K562 (cell line): ENCODE results near the gene FAM171A1. TPM values are rescaled to one million over a fixed set of nuclear protein-coding genes. Genes with fewer than 3 reads are reported as not detected.

ENCODE experiments used
- ATAC-seq: fragments of 200-7000 bp; cut with Tn5 transposase; 3 replicates; pipeline ENCODE4 v1.9.1; 2020; ENCODE audit warnings: moderate library complexity
- BruUV-seq: library from RNA; stranded (reverse); fragments of 400-500 nt; replicated peaks from 2 replicates; lab custom pipeline; 2021; lab: Mats Ljungman, UMichigan
- CTCF ChIA-PET: fragments of 300-600 bp; formaldehyde crosslinking; extraction: SDS; loops from one replicate; lab custom pipeline; 2021; ENCODE audit warnings: low intra/inter-chr PET ratio; lab: Yijun Ruan, JAX
- POLR2A ChIA-PET: fragments of 300-600, 350-650 bp; sonication (Branson Sonifier 250); formaldehyde crosslinking; extraction: SDS; loops from one replicate; lab custom pipeline; 2021; ENCODE audit warnings: antibody characterized with exemption, inconsistent platforms; lab: Yijun Ruan, JAX
- DNase-seq, 4 experiments: peaks; one replicate each; pipeline versions ENCODE4 v3.0.0 to v3.0.0-alpha.2; 2011 to 2018; ENCODE audit warnings: low spot score in 3 of 4, mixed read lengths in 3 of 4; ENCODE audit errors: extremely low read depth in 1 of 4
- FAIRE-seq: peaks from 2 replicates; lab custom pipeline; 2011; peaks lifted over from hg19 to GRCh38; lab: Jason Lieb, UNC
- H2AFZ ChIP-seq: 2 replicates; pipeline ENCODE4 v1.6.0; 2011; ENCODE audit warnings: low read depth, low read length, control low read depth, inconsistent platforms
- H3K27ac ChIP-seq: fragments of 200-600 bp; 3 replicates; pipeline ENCODE4 v1.8.0; 2011; ENCODE audit warnings: low read depth, mild to moderate bottlenecking, control low read depth, inconsistent platforms, low read length, moderate library complexity, mixed read lengths; ENCODE audit errors: extremely low read depth
- H3K27me3 ChIP-seq, 2 experiments: fragments of 300-600 bp in 1 of 2; 2 replicates in 1 of 2; 3 replicates in 1 of 2; pipeline versions ENCODE4 v1.6.0 to v1.8.0; 2011; ENCODE audit warnings: inconsistent platforms in 2 of 2, low read length in 2 of 2, mild to moderate bottlenecking in 1 of 2, mixed read lengths in 1 of 2, moderate library complexity in 1 of 2; ENCODE audit not compliant: control insufficient read depth in 2 of 2, insufficient read depth in 2 of 2
- H3K36me3 ChIP-seq: fragments of 300-600 bp; 3 replicates; pipeline ENCODE4 v1.8.0; 2011; ENCODE audit warnings: mild to moderate bottlenecking, low read length, inconsistent platforms; ENCODE audit not compliant: control insufficient read depth, insufficient read depth
- H3K4me1 ChIP-seq, 2 experiments: fragments of 200-600 bp in 1 of 2; replicated peaks in 1 of 2; 2 replicates in 1 of 2; 3 replicates in 1 of 2; pipeline versions ENCODE4 v1.5.1 to v1.8.0; 2011; ENCODE audit warnings: inconsistent platforms in 2 of 2, low read length in 2 of 2, mild to moderate bottlenecking in 1 of 2, mixed read lengths in 1 of 2, moderate library complexity in 1 of 2; ENCODE audit not compliant: control insufficient read depth in 2 of 2, insufficient read depth in 2 of 2
- H3K4me2 ChIP-seq: 2 replicates; pipeline ENCODE4 v1.6.1; 2011; ENCODE audit warnings: low read length, control low read depth, inconsistent platforms, mixed read lengths; ENCODE audit not compliant: insufficient read depth
- H3K4me3 ChIP-seq: fragments of 200-600 bp; sonication (generic), shearing (Covaris generic); 2 replicates; pipeline ENCODE4 v1.5.1; 2016; ENCODE audit warnings: control low read depth, inconsistent platforms
- H3K79me2 ChIP-seq: fragments of 200-600 bp; 3 replicates; pipeline ENCODE4 v1.8.0; 2011; ENCODE audit warnings: low read length, inconsistent platforms; ENCODE audit not compliant: control insufficient read depth, insufficient read depth
- H3K9ac ChIP-seq, 2 experiments: 2 replicates each; pipeline versions ENCODE4 v1.6.0 to v1.6.1; 2011; ENCODE audit warnings: low read depth in 2 of 2, low read length in 2 of 2, control low read depth in 1 of 2, inconsistent platforms in 1 of 2, mild to moderate bottlenecking in 1 of 2, mixed read lengths in 1 of 2; ENCODE audit not compliant: insufficient read depth in 1 of 2
- H3K9me1 ChIP-seq: one replicate; pipeline ENCODE4 v1.6.0; 2011; ENCODE audit warnings: inconsistent platforms, mild to moderate bottlenecking, low read length, moderate library complexity; ENCODE audit not compliant: control insufficient read depth, insufficient read depth
- H3K9me3 ChIP-seq: replicated peaks from 2 replicates; pipeline ENCODE4 v1.5.1; 2011; ENCODE audit warnings: low read depth, low read length, inconsistent platforms; ENCODE audit not compliant: control insufficient read depth, insufficient read depth
- H4K20me1 ChIP-seq: replicated peaks from 2 replicates; pipeline ENCODE4 v1.6.1; 2011; ENCODE audit warnings: low read length, inconsistent platforms, mixed read lengths; ENCODE audit not compliant: control insufficient read depth, insufficient read depth
- LCOR ChIP-seq: sonication (generic); formaldehyde crosslinking; IDR thresholded peaks from 2 replicates; pipeline ENCODE4 v1.8.0; 2022; ENCODE audit warnings: mild to moderate bottlenecking, missing genetic modification reagents
- POLR2AphosphoS5 ChIP-seq: IDR thresholded peaks from 2 replicates; pipeline ENCODE4 v1.6.1; 2011; ENCODE audit warnings: mild to moderate bottlenecking, low read depth, low read length, moderate library complexity; ENCODE audit not compliant: control insufficient read depth, insufficient read depth
- SREBF1 ChIP-seq: fragments of 150-350 bp; IDR thresholded peaks from 2 replicates; pipeline ENCODE4 v1.6.1; 2014; ENCODE audit warnings: antibody characterized with exemption, low read depth, low read length, borderline replicate concordance
- TGIF2 ChIP-seq: sonication (generic); formaldehyde crosslinking; IDR thresholded peaks from 2 replicates; pipeline ENCODE4 v1.8.1; 2022; ENCODE audit warnings: mild to moderate bottlenecking, missing genetic modification reagents, moderate library complexity
- ZNF12 ChIP-seq: sonication (generic); formaldehyde crosslinking; IDR thresholded peaks from 2 replicates; pipeline ENCODE4 v1.4.0; 2020; ENCODE audit warnings: mild to moderate bottlenecking, missing genetic modification reagents
- WGBS: fragments of 100-300 bp; shearing (Covaris generic); methylation state at CpG from one replicate; pipeline ENCODE4 v1.1.6; 2016; ENCODE audit warnings: low coverage, mixed read lengths; ENCODE audit not compliant: insufficient coverage; ENCODE audit errors: missing lambda C conversion rate; 5-methylcytosine and 5-hydroxymethylcytosine counted together
- in situ Hi-C: fragments of 300-500 bp; cut with MboI; formaldehyde crosslinking; loops from 4 replicates; pipeline ENCODE4 v1.15.0; 2018; ENCODE audit warnings: inconsistent platforms, mixed read lengths
- intact Hi-C: fragments of 100-400 bp; cut with micrococcal nuclease; formaldehyde crosslinking; loops from 2 replicates; pipeline ENCODE4 v1.14.2; 2022
- polyA plus RNA-seq, 8 experiments: library from polyadenylated mRNA; depleted of rRNA in 4 of 8; stranded (reverse) in 5 of 8; unstranded in 3 of 8; fragments of >200 nt; fragmentation: Nextera tagmentation in 2 of 8; fragmentation: Illumina TruSeq in 1 of 8; extraction: Ambion mirVana in 2 of 8; extraction: Trizol in 1 of 8; gene quantifications; 2 replicates each; pipeline versions ENCODE4 v1.2.1 to v1.2.3, GENCODE V29; 2011 to 2014; ENCODE audit warnings: inconsistent platforms in 1 of 8, missing spikeins in 1 of 8
- total RNA-seq, 7 experiments: library from RNA; depleted of rRNA in 6 of 7; stranded (reverse); fragments of >200 nt in 6 of 7; fragmentation: Illumina TruSeq in 2 of 7; extraction: Trizol in 2 of 7; gene quantifications; 2 replicates each; pipeline versions ENCODE4 v1.2.1 to v1.2.3, GENCODE V29; 2011 to 2021; ENCODE audit warnings: low replicate concordance in 1 of 7

FAM171A1 gene
- total and polyA plus RNA-seq, 9 of the 15 experiments (the other 6 are each of a cell fraction or from before 2014, with no cell fraction given), result 0.51 to 8.2 (median 4.8) TPM

DNA sequence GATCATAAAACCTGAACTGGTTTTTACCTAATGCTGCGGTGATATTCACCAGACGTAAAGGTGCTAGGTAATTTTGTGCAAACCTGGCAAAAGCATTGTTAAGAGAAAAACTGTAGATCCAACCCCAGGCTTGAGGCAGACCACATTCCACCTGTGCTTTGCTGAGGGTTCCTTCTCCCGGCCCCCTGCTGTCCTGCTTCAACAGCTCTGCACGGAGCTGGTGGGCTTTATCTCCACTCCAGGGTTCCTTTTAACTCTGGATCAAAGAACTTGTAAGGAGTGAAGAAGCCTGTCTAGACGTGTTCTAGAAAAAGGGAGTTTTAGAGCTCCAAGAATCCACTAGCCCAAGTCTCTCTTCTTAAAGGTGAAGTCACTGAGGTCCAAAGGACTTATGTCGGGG, 115.1 kb downstream of the FAM171A1 start:
- Histone ChIP-seq H3K36me3 (no peaks in the 10 kb centered on the region), H3K9me1 (no peaks in the 10 kb centered on the region), H3K27me3 (peaks cover 4 to 35% of the 10 kb centered on the region in 2 experiments; a peak in 4 of 5 replicates), H2AFZ (no peak overlapping the region), H3K79me2 (no peaks in the 10 kb centered on the region), H4K20me1 (0 out of 2 replicates have a peak, but pooled peaks cover 3% of the 10 kb centered on the region), H3K4me1 (peaks cover 0 to 10% of the 10 kb centered on the region in 2 experiments; a peak in 3 of 5 replicates), H3K4me2 (no peak overlapping the region), H3K9me3 (no peaks in the 10 kb centered on the region), H3K9ac (no peak overlapping the region), H3K27ac (no peak overlapping the region), H3K4me3 (no peak overlapping the region)
- FAIRE-seq (no peak), ATAC-seq (no peak), DNase-seq (no peak)
- in situ Hi-C loops, result no loop called here
- WGBS, result 22% methylated on average over 6 of the region's 6 CpGs
- intact Hi-C loops, result no loop called here
- no TSS peak for BruUV-seq
- POLR2A ChIA-PET, result no interaction called here
- CTCF ChIA-PET, result no interaction called here
- TF ChIP-seq TGIF2 (CRISPR knock-in tag), result no peak
- no peak for TF ChIP-seq ZNF12 (CRISPR knock-in tag)
- TF ChIP-seq LCOR, result no peak
- TF ChIP-seq POLR2AphosphoS5, result no peak
- no peak for TF ChIP-seq SREBF1
